ENCODE data around the gene MAP1LC3A. TPM values are rescaled to one million over a fixed set of nuclear protein-coding genes. Genes with fewer than 3 reads are reported as not detected.

The MAP1LC3A gene
- total RNA-seq, 2 experiments from 2014 or later, result 0.92 to 1.0 TPM

DNA sequence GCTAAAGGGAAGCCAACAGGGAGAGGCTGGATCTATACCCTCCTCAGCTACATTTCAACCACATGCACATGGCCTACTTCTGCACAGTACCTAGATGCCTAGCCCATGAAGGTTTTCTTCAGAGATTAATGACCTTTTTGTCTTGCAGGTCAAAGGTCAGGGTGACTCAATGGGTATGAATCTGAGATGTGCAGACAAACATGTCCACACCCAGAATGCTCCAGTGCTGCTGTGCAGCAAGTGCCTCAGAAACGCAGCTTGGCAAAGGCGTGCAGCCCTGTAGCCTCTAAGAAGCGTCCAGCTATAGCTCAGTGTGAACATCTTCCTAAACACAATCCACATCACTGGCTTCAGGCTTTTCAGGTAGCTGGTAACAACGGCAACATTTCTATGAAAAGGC, 24.4 kb downstream of the MAP1LC3A start:
- H3K36me3 Mint-ChIP-seq (ENCODE audit: low read depth), result peaks cover 9% of the 10 kb centered on the region
- DNase-seq (no peak), ATAC-seq (no peak)
- TF ChIP-seq, protein P1, sequence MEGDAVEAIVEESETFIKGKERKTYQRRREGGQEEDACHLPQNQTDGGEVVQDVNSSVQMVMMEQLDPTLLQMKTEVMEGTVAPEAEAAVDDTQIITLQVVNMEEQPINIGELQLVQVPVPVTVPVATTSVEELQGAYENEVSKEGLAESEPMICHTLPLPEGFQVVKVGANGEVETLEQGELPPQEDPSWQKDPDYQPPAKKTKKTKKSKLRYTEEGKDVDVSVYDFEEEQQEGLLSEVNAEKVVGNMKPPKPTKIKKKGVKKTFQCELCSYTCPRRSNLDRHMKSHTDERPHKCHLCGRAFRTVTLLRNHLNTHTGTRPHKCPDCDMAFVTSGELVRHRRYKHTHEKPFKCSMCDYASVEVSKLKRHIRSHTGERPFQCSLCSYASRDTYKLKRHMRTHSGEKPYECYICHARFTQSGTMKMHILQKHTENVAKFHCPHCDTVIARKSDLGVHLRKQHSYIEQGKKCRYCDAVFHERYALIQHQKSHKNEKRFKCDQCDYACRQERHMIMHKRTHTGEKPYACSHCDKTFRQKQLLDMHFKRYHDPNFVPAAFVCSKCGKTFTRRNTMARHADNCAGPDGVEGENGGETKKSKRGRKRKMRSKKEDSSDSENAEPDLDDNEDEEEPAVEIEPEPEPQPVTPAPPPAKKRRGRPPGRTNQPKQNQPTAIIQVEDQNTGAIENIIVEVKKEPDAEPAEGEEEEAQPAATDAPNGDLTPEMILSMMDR (IDR thresholded peaks at IDR 0.05), result no peak
- intact Hi-C loops (cut with micrococcal nuclease), result no loop called here
- H3K4me1 Mint-ChIP-seq (ENCODE audit: low read depth), result peaks cover 23% of the 10 kb centered on the region
- no peaks in the 10 kb centered on the region for H3K9me3 Mint-ChIP-seq
- ChIA-PET POLR2A (interaction anchor here (1.1 kb wide), 1 partner anchor 20 kb away, joined by 3 read pairs; no protein-coding TSS in a partner anchor), CTCF (interaction anchor here (1.0 to 1.9 kb wide), 3 partner anchors 46 to 125 kb away, joined by 3 to 5 read pairs (median 4); partner anchors contain the start of gene TP53INP2)
- no peak overlapping the region for H3K4me3 Mint-ChIP-seq
- H3K27me3 Mint-ChIP-seq, result no peaks in the 10 kb centered on the region
- no peak overlapping the region for H3K27ac Mint-ChIP-seq

DNA sequence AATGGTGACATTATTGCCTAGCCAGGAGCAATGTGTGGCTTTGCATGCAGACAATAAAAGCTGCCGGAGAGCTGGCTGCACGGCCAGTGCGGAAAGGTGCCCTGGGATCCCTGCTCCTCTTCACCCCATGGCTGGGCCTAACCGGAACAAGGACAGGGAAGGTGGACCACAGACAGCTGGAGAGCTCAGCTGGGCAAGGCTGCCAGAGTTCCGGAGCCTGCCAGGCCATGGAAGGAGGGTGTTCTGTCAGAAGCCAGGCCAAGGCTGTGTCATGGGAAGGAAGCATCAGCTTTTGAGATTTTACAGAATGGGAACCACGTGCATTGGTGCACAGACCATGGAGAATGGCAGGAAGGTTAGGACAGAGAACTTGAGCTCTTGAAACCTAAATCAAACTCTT, 25.0 kb downstream of the MAP1LC3A start:
- H3K27ac Mint-ChIP-seq, result no peak overlapping the region
- intact Hi-C loops (cut with micrococcal nuclease), result no loop called here
- POLR2A ChIA-PET, result interaction anchor here (0.8 to 1.1 kb wide), 2 partner anchors 19 to 22 kb away, joined by 3 read pairs; no protein-coding TSS in a partner anchor

DNA sequence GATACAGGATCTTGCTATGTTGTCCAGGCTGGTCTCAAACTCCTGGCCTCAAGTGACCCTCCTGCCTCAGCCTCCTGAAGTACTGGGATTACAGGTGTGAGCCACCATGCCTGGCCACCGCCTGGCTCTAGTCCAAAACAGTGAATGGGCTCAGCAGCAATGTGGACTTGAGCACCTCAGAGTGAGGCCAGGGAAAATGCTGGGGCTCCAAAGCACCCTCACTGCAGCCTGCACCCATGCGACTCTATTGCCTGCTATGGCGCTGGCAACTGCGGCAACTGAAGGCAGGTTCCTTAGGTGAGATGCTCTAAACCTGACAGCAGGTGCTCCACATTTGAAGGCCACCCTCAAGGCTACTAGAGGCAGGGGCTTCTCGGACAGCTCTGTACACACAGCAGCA, 26.5 kb downstream of the MAP1LC3A start:
- Mint-ChIP-seq H3K27ac (no peak overlapping the region), H3K4me1 (ENCODE audit: low read depth) (peaks cover 23% of the 10 kb centered on the region), H3K36me3 (ENCODE audit: low read depth) (peaks cover 9% of the 10 kb centered on the region), H3K9me3 (no peaks in the 10 kb centered on the region), H3K4me3 (no peak overlapping the region), H3K27me3 (no peaks in the 10 kb centered on the region)
- TF ChIP-seq, protein P1 (IDR thresholded peaks at IDR 0.05), result no peak
- POLR2A ChIA-PET, result interaction anchor here (1.5 kb wide), 1 partner anchor 8 kb away, joined by 5 read pairs; no protein-coding TSS in a partner anchor
- ATAC-seq (no peak), DNase-seq (no peak)
- intact Hi-C loops (cut with micrococcal nuclease), result no loop called here
- CTCF ChIA-PET, result no interaction called here

More for the DNA sequence above, 25.0 kb downstream of the MAP1LC3A start:
- peaks cover 23% of the 10 kb centered on the region for H3K4me1 Mint-ChIP-seq (ENCODE audit: low read depth)
- H3K36me3 Mint-ChIP-seq (ENCODE audit: low read depth), result peaks cover 9% of the 10 kb centered on the region
- ATAC-seq, result no peak
- TF ChIP-seq, protein P1 (IDR thresholded peaks at IDR 0.05), result no peak
- no peaks in the 10 kb centered on the region for H3K27me3 Mint-ChIP-seq
- CTCF ChIA-PET, result interaction anchor here (1.3 to 1.9 kb wide), 2 partner anchors 120 to 124 kb away, joined by 4 to 5 read pairs; partner anchors contain the start of gene TP53INP2
- no peaks in the 10 kb centered on the region for H3K9me3 Mint-ChIP-seq
- no peak overlapping the region for H3K4me3 Mint-ChIP-seq
- no peak for DNase-seq

DNA sequence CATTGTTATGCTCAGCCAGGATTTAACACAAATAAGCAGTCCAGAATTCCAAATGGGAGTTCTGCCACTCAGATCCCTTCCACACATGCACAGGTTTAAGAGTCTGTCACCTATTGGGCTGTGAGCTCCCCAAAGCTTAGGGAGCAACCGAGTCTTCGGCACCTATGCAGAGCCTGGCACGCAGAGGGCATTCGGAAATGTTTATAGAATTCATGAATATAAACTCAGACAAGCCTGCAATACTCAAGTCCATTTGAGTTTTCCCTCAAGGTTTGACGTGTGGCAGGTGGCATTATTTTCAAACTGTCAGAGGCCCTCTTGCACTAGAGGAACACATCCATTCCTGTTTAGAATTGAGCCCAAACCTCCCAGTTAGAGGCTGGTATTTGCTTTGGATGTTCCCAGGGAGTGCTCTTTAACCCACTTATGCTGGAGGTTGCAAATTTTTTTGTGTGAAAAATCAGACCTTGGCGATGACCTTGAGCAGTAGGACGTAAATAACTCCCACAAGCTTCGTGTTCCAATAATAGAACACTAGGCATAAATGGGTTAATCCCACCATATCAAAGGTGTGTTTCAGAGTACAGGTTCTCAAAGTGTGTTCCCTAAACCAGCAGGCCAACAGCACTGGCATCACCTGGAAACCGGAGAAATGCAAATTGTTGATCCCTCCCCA, 28.1 kb downstream of the MAP1LC3A start:
- TF ChIP-seq, protein P1 (IDR thresholded peaks at IDR 0.05), result no peak
- H3K9me3 Mint-ChIP-seq, result no peaks in the 10 kb centered on the region
- H3K4me1 Mint-ChIP-seq (ENCODE audit: low read depth), result peaks cover 7% of the 10 kb centered on the region
- ATAC-seq (no peak), DNase-seq (no peak)
- no peak overlapping the region for H3K4me3 Mint-ChIP-seq
- peaks cover 3% of the 10 kb centered on the region for H3K36me3 Mint-ChIP-seq (ENCODE audit: low read depth)
- ChIA-PET POLR2A (no interaction called here), CTCF (interaction anchor here (1.6 kb wide), 1 partner anchor 50 kb away, joined by 3 read pairs; no protein-coding TSS in a partner anchor)
- intact Hi-C loops (cut with micrococcal nuclease), result no loop called here
- no peaks in the 10 kb centered on the region for H3K27me3 Mint-ChIP-seq
- H3K27ac Mint-ChIP-seq, result no peak overlapping the region

Data from activated CD8-positive, alpha-beta T cell treated with anti-CD3 and anti-CD28 coated beads for 36 hours (primary cell).